Right ventricle myocardium superior (tissue), 1 donor: Measurements from ENCODE around the gene MRPS35. TPM values are rescaled to one million over a fixed set of nuclear protein-coding genes. Genes with fewer than 3 reads are reported as not detected.
"Not testable (repeated sequence)": the region's sequence is repeated elsewhere in the genome, so short reads cannot be mapped to it uniquely, and the experiment has no call there.

Experiments
- ATAC-seq: fragments of 200-7000 bp; cut with Tn5 transposase; one replicate; pipeline ENCODE4 v1.9.1; 2020; ENCODE audit warnings: mild to moderate bottlenecking; ENCODE audit not compliant: poor library complexity
- DNase-seq: peaks from one replicate; pipeline ENCODE4 v3.0.0-alpha.2; 2020
- intact Hi-C: fragments of 100-400 bp; cut with DNase I; formaldehyde crosslinking; loops from one replicate; pipeline ENCODE4 v1.11.2; 2022
- total RNA-seq: library from RNA; stranded (reverse); fragmentation: NEBNext Ultra II Directional; extraction: Animal tissue kit (Norgen Biotek cat#: 25700); gene quantifications from one replicate; pipeline ENCODE4 v1.2.1, GENCODE V29; 2021
- donor health status: DM: no; HTN: yes; CAD: no; lungs with severe emphysema.

MRPS35 gene
- total RNA-seq, 1 donor from 2014 or later: 56.4 TPM

DNA sequence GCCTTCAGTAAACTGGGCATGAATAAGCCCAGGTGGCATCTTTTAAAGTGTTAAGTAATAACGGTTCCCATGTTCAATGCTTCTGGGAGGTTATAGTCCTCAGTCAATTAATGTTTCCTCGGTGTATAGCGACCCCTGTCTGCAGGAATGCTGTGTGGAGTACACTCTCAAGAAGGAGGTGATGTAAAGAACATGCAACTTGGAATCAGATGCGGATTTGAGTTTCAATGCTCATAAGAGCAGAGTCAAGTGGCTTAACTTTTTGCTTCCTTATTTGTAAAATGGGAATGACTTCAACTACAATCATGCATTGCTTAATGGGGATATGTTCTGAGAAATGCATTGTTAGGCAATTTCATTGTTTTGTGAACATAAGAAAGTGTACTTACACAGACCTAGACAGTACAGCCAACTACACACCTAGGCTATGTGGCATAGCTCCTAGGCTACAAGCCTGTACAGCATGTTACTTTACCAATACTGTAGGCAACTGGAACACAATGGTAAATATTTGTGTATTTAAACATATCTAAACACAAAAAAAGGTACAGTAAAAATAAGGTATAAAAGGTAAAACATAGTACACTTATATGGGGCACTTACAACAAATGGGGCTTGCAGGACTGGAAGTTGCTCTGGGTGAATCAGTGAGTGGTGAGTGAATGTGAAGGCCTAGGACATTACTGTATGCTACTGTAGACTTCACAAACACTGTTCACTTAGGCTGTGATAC lies 6.7 kb upstream of the MRPS35 start:
- intact Hi-C loops: no loop called here
- ATAC-seq: peak; percentile 87

DNA sequence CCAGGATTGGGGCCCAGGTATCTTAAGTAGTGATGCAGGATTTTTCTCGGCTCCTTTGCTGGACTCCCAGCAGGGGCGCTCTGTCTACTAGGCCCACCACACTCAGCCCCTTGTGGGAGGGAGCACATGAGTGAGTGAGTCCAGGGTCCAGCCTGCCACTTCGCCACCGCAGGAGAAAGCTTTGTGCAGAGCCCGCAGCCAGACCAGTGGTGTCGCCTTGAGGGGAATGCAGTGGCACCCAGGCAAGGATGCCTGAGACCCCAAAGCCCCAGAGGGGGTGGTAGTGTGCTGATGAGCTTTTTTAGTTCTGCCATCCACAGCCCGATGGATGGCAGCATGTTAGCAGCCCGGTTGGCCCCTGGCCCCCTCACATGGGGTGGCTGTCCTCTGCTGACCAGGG lies 5.4 kb upstream of the MRPS35 start:
- ATAC-seq (no peak), DNase-seq (no peak)
- intact Hi-C loops: no loop called here

More for the DNA sequence above, 6.7 kb upstream of the MRPS35 start:
- DNase-seq: no peak

GRCh38 chr12:27707216-27707615 lies 3.4 kb upstream of the MRPS35 start:
- no peak for ATAC-seq
- DNase-seq: no peak
- intact Hi-C loops: no loop called here

DNA sequence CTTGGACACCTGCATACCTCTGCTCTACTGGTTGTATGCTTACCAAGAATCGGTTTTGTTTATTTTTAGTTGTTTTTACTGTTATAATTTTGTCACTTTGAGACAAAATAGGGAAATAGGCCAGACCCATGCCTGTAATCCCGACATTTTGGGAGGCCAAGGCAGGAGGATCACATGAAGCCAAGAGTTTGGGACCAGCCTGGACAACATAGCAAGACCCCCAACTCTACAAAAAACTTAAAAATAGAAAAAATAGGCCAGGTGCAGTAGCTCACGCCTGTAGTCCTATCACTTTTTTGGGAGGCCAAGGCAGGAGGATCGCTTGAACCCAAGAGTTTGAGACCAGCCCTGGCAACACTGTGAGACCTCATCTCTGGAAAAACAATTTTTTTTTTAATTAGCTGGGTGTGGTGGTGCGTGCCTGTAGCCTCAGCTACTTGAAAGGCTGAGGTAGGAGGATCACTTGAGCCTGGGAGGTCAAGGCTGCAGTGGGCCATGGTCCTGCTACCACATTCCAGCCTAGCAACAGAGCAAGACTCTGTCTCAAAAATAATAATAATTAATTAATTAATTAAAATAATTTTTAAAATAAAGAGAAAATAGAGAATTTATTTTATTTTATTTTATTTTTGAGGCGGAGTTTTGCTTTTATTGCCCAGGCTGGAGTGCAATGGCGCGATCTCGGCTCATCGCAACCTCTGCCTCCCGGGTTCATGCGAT lies 1.3 kb upstream of the MRPS35 start:
- DNase-seq (no peak), ATAC-seq (no peak)
- intact Hi-C loops: no loop called here

DNA sequence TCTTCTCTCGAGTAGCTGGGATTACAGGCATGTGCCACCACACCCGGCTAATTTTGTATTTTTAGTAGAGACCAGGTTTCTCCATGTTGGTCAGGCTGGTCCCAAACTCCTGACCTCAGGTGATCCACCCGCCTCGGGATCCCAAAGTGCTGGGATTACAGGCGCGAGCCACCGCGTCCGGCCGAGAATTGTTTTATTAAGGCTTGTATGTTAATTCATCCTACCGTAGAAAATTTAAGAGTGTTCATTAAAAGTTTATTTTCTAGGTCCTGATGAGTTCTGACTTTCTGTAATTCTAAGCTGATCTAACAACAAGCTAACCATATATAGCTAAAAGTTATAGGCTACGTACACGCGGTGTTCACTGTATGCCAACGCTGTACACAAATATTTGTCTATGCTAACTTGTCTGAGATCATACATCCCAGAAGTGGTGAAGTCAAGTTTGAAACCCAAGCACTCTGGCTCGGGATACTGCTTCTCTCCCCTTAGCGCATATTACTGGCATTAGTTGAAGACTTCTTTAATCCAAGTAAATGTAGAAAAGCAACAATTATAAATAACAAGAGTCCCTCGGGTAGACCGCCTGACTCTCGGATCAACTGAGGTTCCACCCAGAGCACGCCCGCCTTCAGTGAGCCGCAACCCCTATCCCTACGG lies 570 bp upstream of the MRPS35 start:
- no peak for DNase-seq
- intact Hi-C loops: no loop called here

DNA sequence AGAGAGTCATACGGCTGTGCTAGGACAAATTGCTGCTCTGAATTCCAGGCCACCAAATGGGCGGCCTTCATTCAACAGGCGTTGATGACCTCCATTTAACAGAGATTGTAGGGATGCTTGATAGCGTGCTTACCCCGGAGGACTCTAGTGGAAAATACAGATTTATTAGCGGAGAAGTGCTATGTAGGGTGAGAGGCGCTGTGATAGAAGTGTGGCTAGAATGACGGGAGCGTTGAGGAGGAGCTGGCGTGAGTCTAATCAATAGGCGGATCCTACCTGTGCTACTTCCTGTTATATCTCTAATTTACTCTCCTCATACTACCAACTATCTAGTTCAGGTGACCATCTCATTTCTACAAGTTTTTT lies 668 bp downstream of the MRPS35 start:
- intact Hi-C loops: no loop called here
- DNase-seq (no peak), ATAC-seq (no peak)

More for the DNA sequence above, 570 bp upstream of the MRPS35 start:
- ATAC-seq: peak; percentile 64

- intact Hi-C loops: no loop called here
- ATAC-seq (no peak), DNase-seq (no peak)
Observed at GRCh38 chr12:27711967-27712366, 1.3 kb downstream of the MRPS35 start.

GRCh38 chr12:27723212-27723611 lies 12.6 kb downstream of the MRPS35 start:
- no peak for DNase-seq
- no peak for ATAC-seq
- intact Hi-C loops: no loop called here

- DNase-seq: no peak
- intact Hi-C loops: loop anchor here (10.0 kb wide), 1 partner anchor 205 kb away; no protein-coding TSS in a partner anchor
- no peak for ATAC-seq
Observed at GRCh38 chr12:27730097-27730588, 19.5 kb downstream of the MRPS35 start.

GRCh38 chr12:27732281-27732680 lies 21.6 kb downstream of the MRPS35 start:
- DNase-seq (no peak), ATAC-seq (no peak)
- intact Hi-C loops: loop anchor here (10.0 kb wide), 1 partner anchor 203 kb away; no protein-coding TSS in a partner anchor

DNA sequence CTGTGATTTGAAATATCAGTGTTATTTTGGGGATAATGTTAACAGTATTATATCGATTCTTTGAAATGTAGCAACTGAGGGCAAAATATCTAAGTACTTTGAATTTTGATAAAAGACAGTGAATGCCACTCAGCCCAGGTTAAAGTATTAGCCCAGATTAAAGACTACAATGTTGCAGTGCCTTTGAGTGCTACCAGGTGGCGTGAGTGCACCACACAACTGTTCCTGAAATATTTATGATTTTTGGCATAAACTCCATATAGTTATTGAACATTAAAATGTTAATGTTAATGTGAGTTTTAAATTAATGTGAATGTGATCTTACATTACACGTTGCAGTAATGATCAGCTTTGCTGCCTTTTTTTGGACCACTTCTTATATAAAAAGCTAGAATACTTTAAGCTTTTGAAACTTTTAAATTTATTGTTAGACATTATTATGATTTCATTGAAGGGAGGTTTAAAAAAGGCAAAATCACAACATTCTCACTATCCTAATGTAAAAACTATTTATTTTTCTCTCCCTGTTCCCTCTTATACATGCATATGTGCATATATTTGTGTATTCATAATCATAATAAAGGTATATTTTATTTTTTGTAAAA lies 22.5 kb downstream of the MRPS35 start:
- intact Hi-C loops: loop anchor here (10.0 kb wide), 1 partner anchor 202 kb away; no protein-coding TSS in a partner anchor
- ATAC-seq (no peak), DNase-seq (no peak)

GRCh38 chr12:27733791-27734190 lies 23.2 kb downstream of the MRPS35 start:
- no peak for ATAC-seq
- no peak for DNase-seq
- intact Hi-C loops: loop anchor here (10.0 kb wide), 1 partner anchor 201 kb away; no protein-coding TSS in a partner anchor

- intact Hi-C loops: loop anchor here (10.0 kb wide), 1 partner anchor 200 kb away; no protein-coding TSS in a partner anchor
- not testable (repeated sequence) for ATAC-seq, DNase-seq
Observed at GRCh38 chr12:27734321-27734720, 23.7 kb downstream of the MRPS35 start.

GRCh38 chr12:27743601-27744000 lies 33.0 kb downstream of the MRPS35 start:
- intact Hi-C loops: loop anchor here (5.0 kb wide), 1 partner anchor 79 kb away; no protein-coding TSS in a partner anchor
- no peak for DNase-seq
- ATAC-seq: no peak

DNA sequence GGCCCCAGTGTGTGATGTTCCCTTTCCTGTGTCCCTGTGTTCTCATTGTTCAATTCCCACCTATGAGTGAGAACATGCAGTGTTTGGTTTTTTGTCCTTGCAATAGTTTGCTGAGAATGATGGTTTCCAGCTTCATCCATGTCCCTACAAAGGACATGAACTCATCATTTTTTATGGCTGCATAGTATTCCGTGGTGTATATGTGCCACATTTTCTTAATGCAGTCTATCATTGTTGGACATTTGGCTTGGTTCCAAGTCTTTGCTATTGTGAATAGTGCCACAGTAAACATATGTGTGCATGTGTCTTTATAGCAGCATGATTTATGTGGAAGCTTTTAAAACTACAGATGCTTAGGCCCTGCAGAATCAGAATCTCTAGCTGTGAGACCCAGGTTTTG lies 35.1 kb downstream of the MRPS35 start:
- intact Hi-C loops, DNase-seq, ATAC-seq: not testable (repeated sequence)

DNA sequence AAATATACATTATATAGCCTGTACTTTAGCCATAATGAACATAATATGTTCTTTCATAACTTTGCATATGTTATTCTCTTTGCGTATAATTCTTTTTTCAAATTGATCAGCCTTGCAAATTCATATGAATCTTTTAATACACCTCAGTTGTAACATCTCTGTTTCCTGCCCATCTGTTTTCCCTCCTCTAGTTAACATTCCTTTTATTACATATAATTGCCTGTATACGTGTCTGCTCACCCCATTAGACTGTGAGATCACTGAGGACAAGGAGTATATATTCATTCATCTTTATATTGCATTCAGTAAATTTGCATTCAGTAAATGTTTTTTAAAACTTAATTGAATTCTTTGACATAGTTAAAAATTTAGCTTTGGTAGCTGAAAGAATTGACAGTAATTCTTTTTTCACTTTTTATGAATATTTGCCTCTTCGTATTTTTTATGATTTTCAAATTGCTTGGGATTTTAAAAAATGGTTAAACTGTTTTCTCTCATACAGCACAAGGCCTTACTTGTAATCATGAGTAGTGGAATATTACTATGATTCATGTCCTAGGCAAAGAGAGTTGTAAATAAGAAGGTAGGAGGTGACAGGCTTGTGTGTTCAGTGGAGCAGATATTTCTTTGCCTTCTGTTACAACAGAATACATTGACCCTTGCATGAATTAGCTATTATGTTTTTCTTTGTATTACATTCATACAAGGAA lies 36.6 kb downstream of the MRPS35 start:
- DNase-seq (no peak), ATAC-seq (peak; percentile 46)
- intact Hi-C loops: no loop called here

GRCh38 chr12:27751386-27752047 lies 40.9 kb downstream of the MRPS35 start:
- intact Hi-C loops: no loop called here
- ATAC-seq (no peak), DNase-seq (no peak)

GRCh38 chr12:27754795-27755194 lies 44.2 kb downstream of the MRPS35 start:
- no peak for DNase-seq
- intact Hi-C loops: no loop called here
- ATAC-seq: no peak
